SKM-1 treated with dmso at 0.1 percent for 144 hours (cell line): ENCODE results near the gene WDR7.

Experiments used
- DNase-seq: peaks from one replicate; lab custom pipeline; 2025; ENCODE audit not compliant: unreplicated experiment; lab: John Stamatoyannopoulos, UW

The WDR7 gene

DNA sequence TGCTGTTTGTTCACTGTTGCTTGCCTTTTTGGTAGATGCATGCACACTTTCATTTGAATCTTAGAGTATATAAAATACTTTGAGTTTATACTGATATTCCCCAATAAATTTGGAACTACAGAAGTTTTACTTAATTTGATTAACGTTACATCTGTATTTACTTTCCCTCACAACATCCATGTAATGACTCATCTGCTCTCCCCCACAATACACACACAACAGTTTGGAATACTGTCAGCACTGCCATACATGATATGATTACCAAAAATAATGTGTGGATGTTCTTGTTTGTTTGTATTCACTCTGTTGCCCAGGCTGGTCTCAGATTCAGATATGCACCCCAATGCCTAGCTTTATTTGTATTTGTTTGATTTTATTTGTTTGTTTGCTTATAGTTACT is 144.2 kb downstream of the WDR7 start:
- DNase-seq = no peak

GRCh38 chr18:56799756-56800155 is 148.6 kb downstream of the WDR7 start:
- DNase-seq = no peak

DNA sequence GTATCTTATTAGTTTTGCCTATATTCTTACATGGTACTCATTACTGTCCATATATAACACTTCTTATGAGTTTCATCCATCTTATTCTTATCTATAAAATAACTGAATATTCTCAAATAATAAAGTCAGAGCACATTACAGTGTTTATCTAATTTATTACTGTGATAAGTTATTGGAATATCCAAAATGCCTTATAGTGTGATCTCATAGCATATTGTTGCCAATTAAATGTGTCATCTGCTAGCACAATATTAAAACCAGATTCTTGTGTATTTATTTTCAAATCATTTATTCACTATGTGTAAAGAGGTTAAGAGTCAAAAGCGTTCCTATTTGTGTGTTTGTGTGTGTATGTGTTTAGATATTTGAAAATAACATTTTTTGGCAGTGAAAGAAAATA is 151.9 kb downstream of the WDR7 start:
- no peak for DNase-seq

- DNase-seq = no peak
These were observed 153.2 kb downstream of the WDR7 start for GRCh38 chr18:56804395-56804794.

DNA sequence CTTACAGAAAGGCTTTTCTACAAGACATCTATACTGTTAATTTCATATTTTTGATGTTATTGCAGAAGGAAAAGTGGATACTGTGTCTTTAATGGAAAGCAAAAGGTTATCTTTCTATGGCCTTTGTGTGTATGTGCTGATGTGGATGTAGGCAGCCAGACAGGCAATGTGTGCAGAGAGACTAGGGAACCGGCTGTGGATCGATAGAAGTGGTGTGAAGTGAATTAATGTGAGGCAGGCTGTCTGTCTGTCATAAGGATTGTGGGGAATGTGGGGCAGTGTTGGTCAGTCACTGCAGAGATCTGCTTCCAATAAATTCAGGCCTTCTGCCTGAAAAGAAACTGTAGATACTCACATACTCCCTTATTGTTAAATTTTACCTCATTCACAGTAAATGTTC is 156.7 kb downstream of the WDR7 start:
- no peak for DNase-seq

DNA sequence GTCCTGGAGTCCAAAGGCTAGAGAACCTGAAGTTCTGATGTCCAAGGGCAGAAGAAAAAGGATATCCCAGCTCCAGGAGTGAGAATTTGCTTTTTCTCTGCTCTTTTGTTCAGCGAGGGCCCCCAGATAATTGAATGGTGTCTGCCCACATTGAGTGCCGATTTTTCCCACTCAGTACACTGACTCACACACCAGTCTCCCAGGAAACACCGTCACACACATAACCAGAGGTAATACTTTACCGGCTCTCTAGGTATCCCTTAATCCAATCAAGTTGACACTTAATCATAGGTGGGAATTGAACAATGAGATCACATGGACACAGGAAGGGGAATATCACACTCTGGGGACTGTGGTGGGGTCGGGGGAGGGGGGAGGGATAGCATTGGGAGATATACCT is 161.5 kb downstream of the WDR7 start:
- DNase-seq = no peak

DNA sequence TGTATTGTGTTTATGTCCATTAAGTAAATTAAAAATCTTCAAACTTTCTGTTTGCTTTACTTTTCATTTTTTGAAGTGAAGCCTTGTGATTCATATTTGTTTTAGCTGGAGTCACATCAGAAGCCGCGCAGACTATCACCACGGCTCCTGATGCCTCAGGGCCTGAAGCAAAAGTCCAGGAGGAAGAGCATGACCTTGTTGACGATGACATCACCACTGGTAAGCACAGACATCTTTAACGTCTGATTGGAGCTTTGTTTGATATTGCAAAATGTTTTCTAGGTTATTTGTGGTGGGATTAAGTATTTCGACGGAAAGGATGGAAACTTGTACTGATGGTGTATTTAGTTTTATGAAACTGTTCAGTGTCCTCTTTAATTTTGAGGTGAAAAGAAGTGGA is 164.8 kb downstream of the WDR7 start:
- no peak for DNase-seq

DNA sequence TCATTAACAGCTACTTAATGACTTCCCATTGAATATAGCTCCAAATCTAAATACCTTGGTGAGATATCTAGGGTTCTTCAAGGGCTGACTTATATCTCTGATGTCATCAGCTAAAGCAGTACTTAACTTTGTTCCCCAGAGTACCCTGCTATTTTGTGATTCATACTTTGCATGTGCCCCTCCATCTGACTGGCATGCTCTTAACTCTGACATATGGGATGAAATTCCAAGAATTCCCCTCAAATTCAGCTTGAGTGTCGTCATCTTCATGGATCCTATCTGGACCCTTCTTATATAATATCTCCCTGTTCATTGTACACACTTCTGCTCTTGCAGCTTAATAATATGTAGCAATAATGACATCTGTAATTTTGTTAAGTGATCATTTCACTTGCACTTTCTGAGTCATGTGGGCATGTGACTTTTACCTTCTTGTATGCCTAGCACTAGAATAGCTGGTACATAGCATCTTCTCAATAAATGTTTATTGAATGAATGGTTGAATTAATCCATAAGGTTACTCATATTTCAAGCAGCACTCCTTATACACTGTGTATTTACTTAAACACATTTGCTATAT is 172.9 kb downstream of the WDR7 start:
- no peak for DNase-seq

- peak; percentile 63 for DNase-seq
These were observed 174.2 kb downstream of the WDR7 start for GRCh38 chr18:56825321-56825720.

DNA sequence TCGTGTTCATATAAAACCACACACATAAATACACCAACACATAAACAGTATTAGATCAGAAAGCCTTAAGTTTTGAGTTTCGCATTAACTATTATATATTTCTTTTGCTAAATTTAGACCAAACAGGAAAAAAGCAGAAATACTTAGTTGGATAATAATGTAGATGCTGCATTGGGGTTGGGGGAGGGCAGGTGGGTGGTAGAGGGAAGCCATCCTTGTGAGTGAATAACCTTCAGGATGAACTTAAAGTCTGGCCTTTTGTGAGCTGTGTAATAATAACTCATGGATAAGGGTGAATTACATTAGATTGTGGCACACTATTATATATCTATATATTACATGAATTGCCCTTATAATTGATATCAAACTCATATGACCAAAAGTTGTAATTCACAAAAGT is 174.7 kb downstream of the WDR7 start:
- no peak for DNase-seq

DNA sequence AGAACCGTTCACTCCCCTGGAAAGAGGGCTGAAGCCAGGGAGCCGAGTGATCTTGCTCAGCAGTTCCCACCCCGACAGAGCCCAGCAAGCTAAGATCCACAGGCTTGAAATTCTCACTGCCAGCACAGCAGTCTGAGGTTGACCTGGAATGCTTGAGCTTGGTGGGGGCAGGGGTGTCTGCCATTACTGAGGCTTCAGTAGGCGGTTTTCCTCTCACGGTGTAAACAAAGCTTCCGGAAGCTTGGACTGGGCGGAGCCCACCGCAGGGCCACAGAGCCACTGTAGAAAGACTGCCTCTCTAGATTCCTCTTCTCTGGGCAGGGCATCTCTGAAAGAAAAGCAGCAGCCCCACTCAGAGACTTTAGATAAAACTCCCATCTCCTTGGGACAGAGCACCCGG is 180.8 kb downstream of the WDR7 start:
- no peak for DNase-seq

DNA sequence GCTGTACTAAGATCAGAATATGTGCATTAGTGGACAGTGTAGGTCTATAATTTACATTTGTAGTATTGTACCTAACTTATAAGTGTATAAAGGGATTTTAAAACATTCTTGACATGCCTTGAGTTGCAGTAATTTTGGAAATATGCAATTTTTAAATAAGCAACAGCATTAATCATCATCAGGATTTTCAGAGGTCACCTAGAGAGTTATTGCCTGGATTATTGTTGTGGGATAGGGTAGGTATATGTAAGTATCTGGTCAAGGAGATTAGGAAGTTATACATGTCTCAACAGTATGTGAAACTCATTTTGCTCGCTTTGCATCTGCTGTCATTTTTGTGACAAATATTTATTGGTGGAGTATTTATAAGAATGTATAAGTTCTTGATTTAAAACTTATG is 184.2 kb downstream of the WDR7 start:
- no peak for DNase-seq

- no peak for DNase-seq
These were observed 185.0 kb downstream of the WDR7 start for GRCh38 chr18:56836173-56836572.

DNA sequence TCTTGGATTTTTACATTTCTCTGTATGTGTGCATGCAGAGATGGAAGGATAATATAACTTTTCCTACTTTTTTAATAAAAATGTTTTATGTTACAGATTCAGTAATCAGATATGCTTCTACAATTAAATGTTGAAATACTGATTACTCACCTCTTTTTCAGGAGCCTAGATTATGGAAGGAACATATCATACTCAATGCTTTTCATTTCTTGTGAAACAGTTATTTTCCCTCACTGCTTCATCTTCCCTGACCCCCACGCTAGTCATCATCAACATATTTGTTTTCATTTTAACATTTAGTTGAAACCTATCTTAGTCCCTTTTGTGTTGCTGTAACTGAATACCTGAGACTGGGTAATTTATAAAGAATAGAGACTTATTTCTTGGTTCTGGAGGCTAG is 190.7 kb downstream of the WDR7 start:
- no peak for DNase-seq

GRCh38 chr18:56843241-56843640 is 192.1 kb downstream of the WDR7 start:
- no peak for DNase-seq

GRCh38 chr18:56844556-56844955 is 193.4 kb downstream of the WDR7 start:
- DNase-seq = no peak

DNA sequence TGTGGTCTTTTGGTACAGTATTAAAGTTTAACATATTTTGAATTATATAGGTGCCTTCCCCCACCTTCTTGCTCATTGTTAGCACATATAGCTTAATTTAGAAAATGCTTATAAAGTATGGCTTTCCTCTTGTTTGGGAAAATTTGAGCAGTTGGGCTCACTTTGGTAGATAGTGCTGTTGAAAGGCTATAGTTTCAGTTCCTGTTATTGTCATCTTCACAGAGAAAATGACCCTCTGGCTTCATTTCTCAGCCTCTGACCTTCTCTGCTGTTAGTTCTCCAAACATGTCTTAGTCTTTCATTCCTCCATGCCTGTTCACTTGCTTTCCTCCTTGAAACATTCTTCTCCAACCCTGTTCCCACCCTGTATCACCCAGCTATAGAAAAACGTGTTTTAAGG is 200.6 kb downstream of the WDR7 start:
- DNase-seq = peak; percentile 30

- no peak for DNase-seq
These were observed 202.8 kb downstream of the WDR7 start for GRCh38 chr18:56853961-56854360.

GRCh38 chr18:56861244-56861643 is 210.1 kb downstream of the WDR7 start:
- DNase-seq = no peak

- DNase-seq = peak; percentile 49
These were observed 218.1 kb downstream of the WDR7 start for GRCh38 chr18:56869189-56869777.

- DNase-seq = no peak
These were observed 219.8 kb downstream of the WDR7 start for GRCh38 chr18:56870982-56871381.

DNA sequence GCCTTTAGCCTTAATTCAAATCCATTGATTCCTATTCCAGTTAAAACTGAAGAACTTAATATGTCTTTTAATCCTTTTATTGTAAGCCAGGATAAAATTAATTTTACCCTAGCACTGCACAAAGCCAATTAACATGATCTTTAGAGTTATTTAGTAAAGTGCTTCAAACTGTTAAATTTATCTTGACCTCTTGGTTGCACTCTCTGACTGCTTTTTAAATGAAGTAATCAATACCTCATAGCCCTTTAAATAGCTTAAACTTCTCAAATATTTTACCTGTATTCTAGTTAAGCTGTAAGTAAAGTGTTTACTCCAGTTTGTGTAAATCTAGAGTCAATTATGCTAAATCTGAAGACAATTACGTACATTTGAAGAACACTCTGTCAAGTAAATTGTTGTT is 221.0 kb downstream of the WDR7 start:
- DNase-seq = no peak

DNA sequence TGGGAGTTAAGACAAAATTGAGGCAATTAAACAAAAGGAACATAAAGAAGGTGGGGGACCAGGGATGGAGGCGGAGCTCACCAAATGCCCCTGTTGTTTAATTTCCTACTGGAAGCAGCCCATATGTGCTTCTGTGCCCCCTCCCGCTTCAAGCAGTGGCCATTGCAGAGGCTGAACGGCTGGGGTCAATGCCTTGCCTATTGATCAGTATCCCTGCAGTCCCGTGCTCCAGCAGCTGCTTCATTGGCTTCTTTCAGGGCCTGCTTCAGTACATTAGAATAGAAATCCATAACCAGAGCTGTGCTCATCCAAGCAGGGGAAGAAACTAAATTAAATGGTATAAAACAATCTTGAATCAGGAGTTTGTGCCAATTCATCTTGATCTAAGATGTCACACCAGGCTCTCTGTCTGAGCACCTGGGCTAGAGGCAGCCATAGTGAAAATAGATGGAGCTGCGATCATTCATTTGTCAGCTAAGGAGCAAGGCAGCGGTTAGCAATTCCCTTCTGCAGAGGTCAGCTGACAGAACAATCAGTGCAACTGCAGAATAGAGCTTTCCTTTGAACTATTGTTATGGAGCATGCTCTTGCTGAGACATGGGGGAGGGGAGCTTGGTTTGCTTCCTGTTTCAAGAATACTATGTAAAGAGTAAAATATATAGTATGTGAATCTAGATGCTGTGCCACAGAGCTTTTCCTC is 222.4 kb downstream of the WDR7 start:
- DNase-seq = no peak
